ENCODE results near the gene SH3RF3.

GRCh38 chr2:109342930-109343329 is 213.9 kb downstream of the SH3RF3 start:
- no peak for TF ChIP-seq SYNCRIP (IDR thresholded peaks at IDR 0.05; ENCODE audit: insufficient read depth, low read depth, low read length)
- no peak for TF ChIP-seq POLR2A (IDR thresholded peaks at IDR 0.05; ENCODE audit: insufficient read depth in 1 of 2, low read depth in 2 of 2, low read length in 2 of 2)
- TF ChIP-seq JUNB (CRISPR knock-in tag; IDR thresholded peaks at IDR 0.05; ENCODE audit: borderline replicate concordance), result no peak
- TF ChIP-seq KAT7 (CRISPR knock-in tag; IDR thresholded peaks at IDR 0.05; ENCODE audit: borderline replicate concordance), result no peak
- no peak for TF ChIP-seq DNMT1 (CRISPR knock-in tag; IDR thresholded peaks at IDR 0.05)
